Nephron progenitor cell (in vitro differentiated cells): ENCODE data around the gene GRIK2.

Experiments used
- DNase-seq: peaks from one replicate; pipeline ENCODE4 v3.0.0; 2021
- H3K27ac Mint-ChIP-seq: 2 replicates; pipeline ENCODE4 v1.8.0; 2021; ENCODE audit warnings: mild to moderate bottlenecking, moderate library complexity, mixed read lengths
- H3K27me3 Mint-ChIP-seq: 2 replicates; pipeline ENCODE4 v1.8.0; 2021; ENCODE audit warnings: mild to moderate bottlenecking, low read depth, mixed read lengths; ENCODE audit not compliant: poor library complexity
- H3K36me3 Mint-ChIP-seq: 2 replicates; pipeline ENCODE4 v1.8.0; 2021; ENCODE audit warnings: low read depth, mixed read lengths
- H3K4me1 Mint-ChIP-seq: 2 replicates; pipeline ENCODE4 v1.8.0; 2021; ENCODE audit warnings: mixed read lengths
- H3K4me3 Mint-ChIP-seq: 2 replicates; pipeline ENCODE4 v1.8.0; 2021; ENCODE audit warnings: mild to moderate bottlenecking, moderate library complexity, mixed read lengths
- H3K9me3 Mint-ChIP-seq: 2 replicates; pipeline ENCODE4 v1.8.0; 2021; ENCODE audit warnings: mild to moderate bottlenecking, moderate library complexity, mixed read lengths
- CTCF ChIP-seq: fragments of 200-600 bp; sonication (generic); IDR thresholded peaks from 2 replicates; pipeline ENCODE4 v1.5.0; 2021; ENCODE audit warnings: antibody characterized with exemption

Gene GRIK2

GRCh38 chr6:101595276-101595675 lies 201.8 kb downstream of the GRIK2 start:
- H3K27me3 Mint-ChIP-seq = no peaks in the 10 kb centered on the region
- no peaks in the 10 kb centered on the region for H3K4me1 Mint-ChIP-seq
- H3K27ac Mint-ChIP-seq = no peak overlapping the region
- DNase-seq = no peak
- H3K4me3 Mint-ChIP-seq = no peak overlapping the region
- no peaks in the 10 kb centered on the region for H3K36me3 Mint-ChIP-seq
- TF ChIP-seq CTCF = no peak
- H3K9me3 Mint-ChIP-seq = no peaks in the 10 kb centered on the region

- Mint-ChIP-seq H3K27me3 (no peaks in the 10 kb centered on the region), H3K9me3 (no peaks in the 10 kb centered on the region), H3K4me1 (no peaks in the 10 kb centered on the region), H3K4me3 (no peak overlapping the region), H3K27ac (no peak overlapping the region), H3K36me3 (no peaks in the 10 kb centered on the region)
- DNase-seq = no peak
- TF ChIP-seq CTCF = no peak
Observed at GRCh38 chr6:101597693-101598092, 204.2 kb downstream of the GRIK2 start.

GRCh38 chr6:101605426-101605825 lies 211.9 kb downstream of the GRIK2 start:
- no peak for DNase-seq
- H3K4me1 Mint-ChIP-seq = no peaks in the 10 kb centered on the region
- H3K9me3 Mint-ChIP-seq = no peaks in the 10 kb centered on the region
- no peak overlapping the region for H3K27ac Mint-ChIP-seq
- no peaks in the 10 kb centered on the region for H3K36me3 Mint-ChIP-seq
- H3K27me3 Mint-ChIP-seq = no peaks in the 10 kb centered on the region
- no peak overlapping the region for H3K4me3 Mint-ChIP-seq
- TF ChIP-seq CTCF = no peak

GRCh38 chr6:101605874-101606273 lies 212.4 kb downstream of the GRIK2 start:
- H3K4me1 Mint-ChIP-seq = no peaks in the 10 kb centered on the region
- H3K27ac Mint-ChIP-seq = no peak overlapping the region
- TF ChIP-seq CTCF = no peak
- no peaks in the 10 kb centered on the region for H3K27me3 Mint-ChIP-seq
- H3K36me3 Mint-ChIP-seq = no peaks in the 10 kb centered on the region
- no peaks in the 10 kb centered on the region for H3K9me3 Mint-ChIP-seq
- H3K4me3 Mint-ChIP-seq = no peak overlapping the region
- no peak for DNase-seq

- no peak for DNase-seq
- Mint-ChIP-seq H3K36me3 (no peaks in the 10 kb centered on the region), H3K4me1 (no peaks in the 10 kb centered on the region), H3K27ac (no peak overlapping the region), H3K4me3 (no peak overlapping the region), H3K9me3 (no peaks in the 10 kb centered on the region), H3K27me3 (no peaks in the 10 kb centered on the region)
- TF ChIP-seq CTCF = no peak
Observed at GRCh38 chr6:101607111-101607690, 213.7 kb downstream of the GRIK2 start.

- Mint-ChIP-seq H3K27ac (no peak overlapping the region), H3K9me3 (no peaks in the 10 kb centered on the region), H3K36me3 (no peaks in the 10 kb centered on the region), H3K27me3 (no peaks in the 10 kb centered on the region), H3K4me1 (no peaks in the 10 kb centered on the region), H3K4me3 (no peak overlapping the region)
- no peak for DNase-seq
- TF ChIP-seq CTCF = no peak
Observed at GRCh38 chr6:101608703-101609102, 215.2 kb downstream of the GRIK2 start.
